ENCODE measurements around the gene USP48. TPM values are rescaled to one million over a fixed set of nuclear protein-coding genes. Genes with fewer than 3 reads are reported as not detected.

USP48 gene
- total and polyA plus RNA-seq, 2 of the 13 experiments (the other 11 are each of a cell fraction or from before 2014, with no cell fraction given) = 30.4 to 30.7 TPM

GRCh38 chr1:21761052-21761451, 21.9 kb downstream of the USP48 start:
- H3K4me2 ChIP-seq (ENCODE audit: low read depth, low read length) = no peak overlapping the region; the same call in 1 of the 2 replicates
- in situ Hi-C loops (cut with HindIII; ENCODE audit: extremely low pct_ligation_motif_present, low pct_unique_long_range_greater_than_20kb) = no loop called here
- no peaks in the 10 kb centered on the region for H3K9me3 ChIP-seq (ENCODE audit: low read length)
- ChIA-PET POLR2A (no interaction called here), CTCF (ENCODE audit: low intra/inter-chr PET ratio, low total read pairs) (no interaction called here)
- no peak overlapping the region for H2AFZ ChIP-seq (ENCODE audit: low read length)
- H3K9ac ChIP-seq (ENCODE audit: insufficient read depth, low read depth, low read length) = no peak overlapping the region
- BruUV-seq (replicated peaks) = no TSS peak
- TF ChIP-seq, protein P1, sequence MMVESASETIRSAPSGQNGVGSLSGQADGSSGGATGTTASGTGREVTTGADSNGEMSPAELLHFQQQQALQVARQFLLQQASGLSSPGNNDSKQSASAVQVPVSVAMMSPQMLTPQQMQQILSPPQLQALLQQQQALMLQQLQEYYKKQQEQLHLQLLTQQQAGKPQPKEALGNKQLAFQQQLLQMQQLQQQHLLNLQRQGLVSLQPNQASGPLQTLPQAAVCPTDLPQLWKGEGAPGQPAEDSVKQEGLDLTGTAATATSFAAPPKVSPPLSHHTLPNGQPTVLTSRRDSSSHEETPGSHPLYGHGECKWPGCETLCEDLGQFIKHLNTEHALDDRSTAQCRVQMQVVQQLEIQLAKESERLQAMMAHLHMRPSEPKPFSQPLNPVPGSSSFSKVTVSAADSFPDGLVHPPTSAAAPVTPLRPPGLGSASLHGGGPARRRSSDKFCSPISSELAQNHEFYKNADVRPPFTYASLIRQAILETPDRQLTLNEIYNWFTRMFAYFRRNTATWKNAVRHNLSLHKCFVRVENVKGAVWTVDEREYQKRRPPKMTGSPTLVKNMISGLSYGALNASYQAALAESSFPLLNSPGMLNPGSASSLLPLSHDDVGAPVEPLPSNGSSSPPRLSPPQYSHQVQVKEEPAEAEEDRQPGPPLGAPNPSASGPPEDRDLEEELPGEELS (CRISPR knock-in tag; IDR thresholded peaks at IDR 0.05) = 0 out of 2 replicates have a peak, but pooled peaks have one; percentile 38
- TF ChIP-seq EP300 (IDR thresholded peaks at IDR 0.05; ENCODE audit: low read depth in 2 of 2, low read length in 2 of 2) = 0 out of 4 replicates have a peak, but pooled peaks of 1 of the 2 experiments have one; percentile 9
- no peak for TF ChIP-seq EP300 (CRISPR knock-in tag; IDR thresholded peaks at IDR 0.05; ENCODE audit: borderline replicate concordance)
- peak; percentile 54; the same call in 1 of the 2 replicates for TF ChIP-seq ZNF362 (CRISPR knock-in tag; IDR thresholded peaks at IDR 0.05; ENCODE audit: borderline replicate concordance)
- no peak for TF ChIP-seq FOXP1 (IDR thresholded peaks at IDR 0.05)
- TF ChIP-seq FOXP1 (CRISPR knock-in tag; IDR thresholded peaks at IDR 0.05) = peak; percentile 66; the same call in 1 of the 2 replicates
- TF ChIP-seq LCORL (IDR thresholded peaks at IDR 0.05) = no peak
- TF ChIP-seq LCORL (CRISPR knock-in tag; IDR thresholded peaks at IDR 0.05) = no peak
- TF ChIP-seq, protein P2, sequence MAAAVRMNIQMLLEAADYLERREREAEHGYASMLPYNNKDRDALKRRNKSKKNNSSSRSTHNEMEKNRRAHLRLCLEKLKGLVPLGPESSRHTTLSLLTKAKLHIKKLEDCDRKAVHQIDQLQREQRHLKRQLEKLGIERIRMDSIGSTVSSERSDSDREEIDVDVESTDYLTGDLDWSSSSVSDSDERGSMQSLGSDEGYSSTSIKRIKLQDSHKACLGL (CRISPR knock-in tag; IDR thresholded peaks at IDR 0.05) = no peak
- TF ChIP-seq, protein P3, sequence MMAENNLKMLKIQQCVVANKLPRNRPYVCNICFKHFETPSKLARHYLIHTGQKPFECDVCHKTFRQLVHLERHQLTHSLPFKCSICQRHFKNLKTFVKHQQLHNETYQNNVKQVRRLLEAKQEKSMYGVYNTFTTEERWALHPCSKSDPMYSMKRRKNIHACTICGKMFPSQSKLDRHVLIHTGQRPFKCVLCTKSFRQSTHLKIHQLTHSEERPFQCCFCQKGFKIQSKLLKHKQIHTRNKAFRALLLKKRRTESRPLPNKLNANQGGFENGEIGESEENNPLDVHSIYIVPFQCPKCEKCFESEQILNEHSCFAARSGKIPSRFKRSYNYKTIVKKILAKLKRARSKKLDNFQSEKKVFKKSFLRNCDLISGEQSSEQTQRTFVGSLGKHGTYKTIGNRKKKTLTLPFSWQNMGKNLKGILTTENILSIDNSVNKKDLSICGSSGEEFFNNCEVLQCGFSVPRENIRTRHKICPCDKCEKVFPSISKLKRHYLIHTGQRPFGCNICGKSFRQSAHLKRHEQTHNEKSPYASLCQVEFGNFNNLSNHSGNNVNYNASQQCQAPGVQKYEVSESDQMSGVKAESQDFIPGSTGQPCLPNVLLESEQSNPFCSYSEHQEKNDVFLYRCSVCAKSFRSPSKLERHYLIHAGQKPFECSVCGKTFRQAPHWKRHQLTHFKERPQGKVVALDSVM (CRISPR knock-in tag; IDR thresholded peaks at IDR 0.05) = peak; percentile 96
- peak; percentile 38; the same call in 1 of the 2 replicates for TF ChIP-seq ZMYM3 (CRISPR knock-in tag; IDR thresholded peaks at IDR 0.05)
- WGBS (ENCODE audit: low lambda C conversion rate) = 44% methylated on average over 3 of the region's 3 CpGs
- ATAC-seq (no peak), FAIRE-seq (no peak), DNase-seq (ENCODE audit: low spot score) (no peak)
- H3K36me3 ChIP-seq (replicated peaks in 1 of 2; ENCODE audit: control insufficient read depth in 1 of 2, insufficient read depth in 2 of 2, low read length in 2 of 2) = peaks cover 6% of the 10 kb centered on the region in 2 experiments; a peak in 3 of 5 replicates
- H3K27ac ChIP-seq (ENCODE audit: extremely low read length, insufficient read depth, low read length) = no peak overlapping the region
- no peaks in the 10 kb centered on the region for H3K27me3 ChIP-seq (ENCODE audit: control insufficient read depth in 1 of 2, insufficient read depth in 2 of 2, low read length in 2 of 2)
- peaks cover 19% of the 10 kb centered on the region for H4K20me1 ChIP-seq (ENCODE audit: insufficient read depth, low read length)
- peaks cover 56% of the 10 kb centered on the region for H3K79me2 ChIP-seq (ENCODE audit: insufficient read depth, low read length)
- H3K4me3 ChIP-seq (replicated peaks in 1 of 3; ENCODE audit: insufficient read depth in 1 of 3, low read depth in 2 of 3, low read length in 3 of 3) = no peak overlapping the region
- H3K4me1 ChIP-seq (ENCODE audit: insufficient read depth, low read length) = peaks cover 19% of the 10 kb centered on the region
- intact Hi-C loops (cut with micrococcal nuclease; ENCODE audit: unreplicated experiment) = no loop called here
